ENCODE results near the gene TRPM3. TPM values are rescaled to one million over a fixed set of nuclear protein-coding genes. Genes with fewer than 3 reads are reported as not detected.

The TRPM3 gene
- total RNA-seq, 1 donor from 2014 or later, result not detected

DNA sequence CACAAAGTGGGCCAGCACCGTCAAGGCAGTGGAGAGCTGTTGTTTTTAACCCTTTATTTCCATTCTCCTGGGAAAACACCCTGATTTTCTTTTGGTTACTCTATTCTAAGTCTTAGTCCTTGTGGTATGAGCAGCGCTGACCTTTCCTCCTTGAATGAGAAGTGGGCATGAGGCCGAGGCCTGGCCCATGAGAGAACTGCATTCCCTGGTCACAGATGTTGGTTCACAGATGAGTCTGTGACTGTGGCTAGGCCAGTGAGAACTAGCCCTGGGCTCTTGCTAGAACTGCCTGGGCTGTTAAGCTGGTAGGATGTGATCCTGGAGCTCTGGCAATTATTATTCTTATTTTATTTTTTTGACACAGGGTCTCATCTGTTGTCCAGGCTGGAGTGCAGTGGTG lies 635.3 kb downstream of the TRPM3 start:
- no peak overlapping the region for H3K27ac Mint-ChIP-seq
- no peak overlapping the region for H3K4me3 Mint-ChIP-seq
- H3K9me3 Mint-ChIP-seq, result peaks cover 5% of the 10 kb centered on the region
- intact Hi-C loops (cut with micrococcal nuclease), result no loop called here
- DNase-seq, result no peak
- H3K4me1 Mint-ChIP-seq, result peaks cover 7% of the 10 kb centered on the region
- no peaks in the 10 kb centered on the region for H3K36me3 Mint-ChIP-seq (ENCODE audit: low read depth)
- no peaks in the 10 kb centered on the region for H3K27me3 Mint-ChIP-seq

DNA sequence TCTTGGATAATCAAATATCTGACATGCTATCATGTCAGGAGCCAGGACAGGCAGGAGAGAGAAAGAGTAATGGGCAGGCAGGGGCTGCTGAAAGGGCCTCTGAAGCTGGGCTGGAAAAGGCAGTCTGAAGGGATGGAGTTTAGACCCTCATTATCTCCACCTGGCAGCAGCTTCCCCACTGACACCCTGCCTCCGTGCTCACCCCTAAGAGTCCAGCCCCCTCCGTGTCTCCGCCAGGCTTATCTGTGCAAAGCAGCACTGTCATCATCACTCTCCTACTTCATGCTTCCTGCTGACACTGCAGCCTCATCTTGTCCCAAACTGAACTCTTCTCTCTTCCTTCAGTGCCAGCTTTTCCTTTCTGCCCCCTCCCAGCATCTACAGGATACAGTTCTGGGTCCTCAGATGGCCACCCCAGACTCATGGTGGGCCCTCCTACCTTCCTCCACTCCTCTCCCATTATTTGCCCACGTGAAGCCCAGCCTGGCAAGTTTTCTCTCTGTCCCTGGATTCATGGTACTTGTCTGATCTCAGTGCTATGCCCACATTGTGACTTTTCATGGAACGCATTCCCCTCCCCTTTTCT lies 636.1 kb downstream of the TRPM3 start:
- DNase-seq, result no peak
- Mint-ChIP-seq H3K27me3 (no peaks in the 10 kb centered on the region), H3K4me1 (peaks cover 5% of the 10 kb centered on the region), H3K4me3 (no peak overlapping the region), H3K36me3 (ENCODE audit: low read depth) (no peaks in the 10 kb centered on the region), H3K27ac (no peak overlapping the region), H3K9me3 (peaks cover 5% of the 10 kb centered on the region)
- intact Hi-C loops (cut with micrococcal nuclease), result no loop called here

DNA sequence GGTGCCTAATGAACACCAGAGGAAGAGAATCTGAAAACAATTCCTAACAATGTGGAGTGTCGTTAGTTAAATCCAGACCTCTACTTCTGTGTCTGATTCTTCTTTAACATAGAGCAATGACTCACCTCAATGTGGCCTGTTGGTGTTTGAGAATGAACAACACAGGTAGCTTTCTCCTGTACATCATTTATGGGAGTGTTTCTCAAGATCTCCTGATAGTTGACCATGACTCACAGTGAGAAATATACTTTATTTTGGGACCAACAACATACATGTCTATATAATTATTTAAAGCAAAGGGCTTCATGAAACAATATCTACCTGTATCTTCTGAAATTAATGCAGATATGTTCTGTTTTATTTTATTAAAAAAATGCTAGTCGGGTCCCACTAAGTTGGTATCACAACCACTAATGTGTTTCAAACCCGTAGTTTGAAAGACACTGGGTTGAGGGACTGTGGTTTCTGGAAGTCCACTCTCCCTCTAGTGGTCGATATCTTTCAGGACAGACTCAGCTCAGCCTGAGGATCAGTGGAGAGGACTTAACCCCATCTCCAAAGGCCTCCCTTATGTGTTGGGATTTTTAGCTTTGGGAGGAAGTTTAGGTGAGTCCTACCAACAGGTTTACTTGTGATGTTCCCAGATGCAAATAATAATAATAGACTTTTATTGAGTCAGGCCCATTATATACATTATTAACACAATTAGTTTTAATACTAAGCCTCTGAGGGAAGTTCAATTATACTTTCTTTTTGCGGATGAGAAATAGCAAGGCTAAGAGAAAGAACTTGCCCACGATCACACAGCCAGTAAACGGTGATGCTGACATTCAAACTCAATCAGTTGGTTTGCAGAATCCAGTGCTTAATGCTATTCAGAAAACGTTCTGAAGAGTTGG lies 636.9 kb downstream of the TRPM3 start:
- peaks cover 5% of the 10 kb centered on the region for H3K9me3 Mint-ChIP-seq
- no peaks in the 10 kb centered on the region for H3K27me3 Mint-ChIP-seq
- peak; percentile 60 for DNase-seq
- no peaks in the 10 kb centered on the region for H3K36me3 Mint-ChIP-seq (ENCODE audit: low read depth)
- H3K4me3 Mint-ChIP-seq, result no peak overlapping the region
- H3K27ac Mint-ChIP-seq, result no peak overlapping the region
- intact Hi-C loops (cut with micrococcal nuclease), result loop anchor here (5.0 kb wide), 2 partner anchors 62 to 142 kb away; no protein-coding TSS in a partner anchor
- peaks cover 5% of the 10 kb centered on the region for H3K4me1 Mint-ChIP-seq

DNA sequence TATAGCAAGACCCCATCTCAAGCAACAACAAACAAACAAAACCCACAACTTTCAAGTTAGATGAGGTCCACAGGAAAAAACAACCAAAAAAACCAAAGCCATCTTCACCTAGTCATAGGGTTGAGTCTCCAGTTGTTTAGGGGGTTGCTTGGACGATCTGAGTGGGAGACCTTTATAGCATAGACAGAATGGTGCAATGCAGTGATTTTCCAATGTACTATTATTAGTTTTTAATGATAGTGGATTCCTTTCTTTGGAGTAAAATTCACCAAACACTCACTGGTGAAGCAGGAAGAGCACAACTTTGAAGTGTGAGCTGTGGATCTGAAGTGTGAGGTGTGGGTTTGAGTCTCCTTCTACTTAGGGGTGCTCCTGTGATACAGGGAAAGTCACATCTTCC lies 640.0 kb downstream of the TRPM3 start:
- no peak overlapping the region for H3K4me3 Mint-ChIP-seq
- H3K36me3 Mint-ChIP-seq (ENCODE audit: low read depth), result no peaks in the 10 kb centered on the region

DNA sequence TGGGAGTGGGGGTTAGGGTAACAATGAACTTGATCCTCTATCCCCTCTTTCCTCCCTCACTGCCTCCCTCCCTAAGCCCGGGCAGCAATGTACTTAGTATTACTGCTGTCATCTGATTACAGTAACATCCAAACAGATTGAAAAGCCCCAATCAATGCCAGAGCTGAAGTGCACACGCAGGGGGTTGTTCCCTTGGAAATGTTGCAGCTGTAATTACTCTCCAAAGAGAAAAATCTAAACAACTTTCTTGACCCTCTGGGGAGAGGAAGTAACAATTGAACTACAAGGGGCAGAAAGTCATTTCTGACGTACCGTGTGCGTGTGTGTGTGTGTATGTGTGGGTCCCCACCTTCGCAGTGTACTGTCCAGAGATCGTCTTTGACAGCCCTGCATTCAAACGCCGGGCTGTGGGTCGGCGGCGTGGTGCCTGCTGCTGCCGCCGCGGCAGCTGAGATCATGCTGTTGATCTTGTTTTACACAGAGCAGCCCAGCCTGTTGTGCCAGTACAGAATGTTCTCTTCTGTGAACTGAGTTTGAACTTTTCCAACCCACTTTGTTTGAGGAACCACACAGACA lies 640.9 kb downstream of the TRPM3 start:
- intact Hi-C loops (cut with micrococcal nuclease), result loop anchor here (5.0 kb wide), 2 partner anchors 58 to 138 kb away; no protein-coding TSS in a partner anchor
- DNase-seq, result no peak
- Mint-ChIP-seq H3K27ac (no peak overlapping the region), H3K4me3 (no peak overlapping the region), H3K36me3 (ENCODE audit: low read depth) (no peaks in the 10 kb centered on the region), H3K9me3 (peaks cover 5% of the 10 kb centered on the region), H3K4me1 (peaks cover 4% of the 10 kb centered on the region), H3K27me3 (no peaks in the 10 kb centered on the region)

More for the DNA sequence above, 640.0 kb downstream of the TRPM3 start:
- Mint-ChIP-seq H3K27ac (no peak overlapping the region), H3K27me3 (no peaks in the 10 kb centered on the region), H3K9me3 (peaks cover 5% of the 10 kb centered on the region), H3K4me1 (peaks cover 5% of the 10 kb centered on the region)
- DNase-seq, result no peak
- intact Hi-C loops (cut with micrococcal nuclease), result loop anchor here (5.0 kb wide), 2 partner anchors 59 to 139 kb away; no protein-coding TSS in a partner anchor

DNA sequence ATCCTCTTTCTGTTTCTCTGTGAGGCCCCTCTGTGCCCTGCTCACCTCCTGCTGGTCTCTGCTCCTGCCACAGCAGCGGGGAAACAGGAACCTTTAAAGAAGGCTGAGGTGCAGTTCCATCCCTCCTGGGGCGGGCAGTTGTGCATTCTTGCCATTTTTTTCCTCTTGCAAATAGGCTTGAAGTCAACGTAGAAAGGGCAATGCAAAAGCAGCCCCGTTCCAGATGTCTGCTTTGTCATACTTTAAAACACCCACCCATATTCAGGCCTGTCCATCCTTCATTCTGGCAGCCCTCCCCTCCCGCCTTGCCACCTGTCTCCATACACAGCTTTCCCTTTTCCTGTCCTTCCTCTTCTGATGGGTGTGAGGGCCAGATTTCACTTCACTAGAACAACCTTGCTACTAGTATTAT lies 641.5 kb downstream of the TRPM3 start:
- intact Hi-C loops (cut with micrococcal nuclease), result loop anchor here (5.0 kb wide), 2 partner anchors 58 to 138 kb away; no protein-coding TSS in a partner anchor
- Mint-ChIP-seq H3K4me1 (peaks cover 2% of the 10 kb centered on the region), H3K27me3 (no peaks in the 10 kb centered on the region), H3K4me3 (no peak overlapping the region), H3K36me3 (ENCODE audit: low read depth) (no peaks in the 10 kb centered on the region), H3K27ac (no peak overlapping the region), H3K9me3 (peaks cover 5% of the 10 kb centered on the region)
- DNase-seq, result no peak
